ENCODE results near the gene ACLY. TPM values are rescaled to one million over a fixed set of nuclear protein-coding genes. Genes with fewer than 3 reads are reported as not detected.
"Not testable (repeated sequence)": the region's sequence is repeated elsewhere in the genome, so short reads cannot be mapped to it uniquely, and the experiment has no call there.

The ACLY gene
- total RNA-seq, 1 experiment from 2014 or later, result 184 TPM

- Histone ChIP-seq H4K20me1 (ENCODE audit: insufficient read depth) (no peaks in the 10 kb centered on the region), H3K4me3 (no peak overlapping the region), H3K27ac (no peak overlapping the region), H2AFZ (no peak overlapping the region), H3K27me3 (ENCODE audit: insufficient read depth, low read depth) (no peaks in the 10 kb centered on the region), H3K9me2 (ENCODE audit: insufficient read depth) (no peaks in the 10 kb centered on the region), H3K9me3 (ENCODE audit: insufficient read depth, low read depth) (no peaks in the 10 kb centered on the region), H3K36me3 (ENCODE audit: low read depth) (peaks cover 12% of the 10 kb centered on the region; the same call in 1 of the 2 replicates), H3K79me2 (ENCODE audit: low read depth) (no peaks in the 10 kb centered on the region), H3F3A (ENCODE audit: insufficient read depth, low read depth) (peaks cover 39% of the 10 kb centered on the region; the same call in 1 of the 2 replicates), H3K4me1 (replicated peaks; ENCODE audit: insufficient read depth) (no peaks in the 10 kb centered on the region), H3K4me2 (no peak overlapping the region)
- TF ChIP-seq EZH2 (IDR thresholded peaks at IDR 0.05; ENCODE audit: low read depth) (no peak), CTCF (conservative IDR thresholded peaks at IDR 0.05) (peak; percentile 56; the same call in 1 of the 2 replicates)
- intact Hi-C loops (cut with micrococcal nuclease; ENCODE audit: unreplicated experiment), result loop anchor here (5.0 kb wide), 1 partner anchor 148 kb away; no protein-coding TSS in a partner anchor
- no peak for DNase-seq
- POLR2A ChIA-PET (ENCODE audit: unreplicated experiment), result no interaction called here
- CTCF ChIA-PET, result interaction anchor here (0.6 kb wide), 1 partner anchor 46 kb away, joined by 3 read pairs; no protein-coding TSS in a partner anchor
- no TSS peak for BruUV-seq (replicated peaks)
Observed at GRCh38 chr17:41885733-41886132, 33.0 kb downstream of the ACLY start.

- peaks cover 30% of the 10 kb centered on the region; the same call in 1 of the 2 replicates for H3F3A ChIP-seq (ENCODE audit: insufficient read depth, low read depth)
- peaks cover 24% of the 10 kb centered on the region for H3K36me3 ChIP-seq (ENCODE audit: low read depth)
- H3K4me2 ChIP-seq, result no peak overlapping the region
- BruUV-seq (replicated peaks), result no TSS peak
- no peaks in the 10 kb centered on the region for H3K9me2 ChIP-seq (ENCODE audit: insufficient read depth)
- peaks cover 6% of the 10 kb centered on the region; the same call in 1 of the 2 replicates for H4K20me1 ChIP-seq (ENCODE audit: insufficient read depth)
- ChIA-PET POLR2A (ENCODE audit: unreplicated experiment) (no interaction called here), CTCF (no interaction called here)
- no peak overlapping the region for H3K27ac ChIP-seq
- H2AFZ ChIP-seq, result no peak overlapping the region
- no peaks in the 10 kb centered on the region for H3K79me2 ChIP-seq (ENCODE audit: low read depth)
- no peak for TF ChIP-seq EZH2 (IDR thresholded peaks at IDR 0.05; ENCODE audit: low read depth)
- TF ChIP-seq CTCF (conservative IDR thresholded peaks at IDR 0.05), result no peak
- H3K4me3 ChIP-seq, result no peak overlapping the region
- intact Hi-C loops (cut with micrococcal nuclease; ENCODE audit: unreplicated experiment), result no loop called here
- H3K4me1 ChIP-seq (replicated peaks; ENCODE audit: insufficient read depth), result no peaks in the 10 kb centered on the region
- no peaks in the 10 kb centered on the region for H3K27me3 ChIP-seq (ENCODE audit: insufficient read depth, low read depth)
- H3K9me3 ChIP-seq (ENCODE audit: insufficient read depth, low read depth), result no peaks in the 10 kb centered on the region
- no peak for DNase-seq
Observed at GRCh38 chr17:41882756-41883155, 36.0 kb downstream of the ACLY start.

GRCh38 chr17:41880130-41880529, 38.6 kb downstream of the ACLY start:
- Histone ChIP-seq H3F3A (ENCODE audit: insufficient read depth, low read depth) (peaks cover 19% of the 10 kb centered on the region; the same call in 1 of the 2 replicates), H3K79me2 (ENCODE audit: low read depth) (no peaks in the 10 kb centered on the region), H2AFZ (no peak overlapping the region), H3K4me3 (no peak overlapping the region), H3K27ac (no peak overlapping the region), H3K36me3 (ENCODE audit: low read depth) (peaks cover 26% of the 10 kb centered on the region), H3K4me1 (replicated peaks; ENCODE audit: insufficient read depth) (no peaks in the 10 kb centered on the region), H3K27me3 (ENCODE audit: insufficient read depth, low read depth) (no peaks in the 10 kb centered on the region), H3K4me2 (no peak overlapping the region), H4K20me1 (ENCODE audit: insufficient read depth) (peaks cover 6% of the 10 kb centered on the region; the same call in 1 of the 2 replicates), H3K9me3 (ENCODE audit: insufficient read depth, low read depth) (no peaks in the 10 kb centered on the region), H3K9me2 (ENCODE audit: insufficient read depth) (no peaks in the 10 kb centered on the region)
- no peak for DNase-seq
- TF ChIP-seq EZH2 (IDR thresholded peaks at IDR 0.05; ENCODE audit: low read depth), result no peak
- no peak for TF ChIP-seq CTCF (conservative IDR thresholded peaks at IDR 0.05)
- CTCF ChIA-PET, result no interaction called here
- BruUV-seq (replicated peaks), result no TSS peak
- POLR2A ChIA-PET (ENCODE audit: unreplicated experiment), result no interaction called here
- intact Hi-C loops (cut with micrococcal nuclease; ENCODE audit: unreplicated experiment), result no loop called here

- H3K9me2 ChIP-seq (ENCODE audit: insufficient read depth); H3K4me1 ChIP-seq (replicated peaks; ENCODE audit: insufficient read depth); H3K27ac ChIP-seq; H2AFZ ChIP-seq; intact Hi-C loops (cut with micrococcal nuclease; ENCODE audit: unreplicated experiment); H3K9me3 ChIP-seq (ENCODE audit: insufficient read depth, low read depth); H3K79me2 ChIP-seq (ENCODE audit: low read depth); H3K27me3 ChIP-seq (ENCODE audit: insufficient read depth, low read depth); H3K4me2 ChIP-seq; POLR2A ChIA-PET (ENCODE audit: unreplicated experiment); H3K4me3 ChIP-seq; DNase-seq; H4K20me1 ChIP-seq (ENCODE audit: insufficient read depth); BruUV-seq (replicated peaks): not testable (repeated sequence)
- CTCF ChIA-PET, result interaction anchor here (0.7 kb wide), 1 partner anchor 85 kb away, joined by 7 read pairs; no protein-coding TSS in a partner anchor
- Histone ChIP-seq H3K36me3 (ENCODE audit: low read depth) (peaks cover 21% of the 10 kb centered on the region), H3F3A (ENCODE audit: insufficient read depth, low read depth) (peaks cover 18% of the 10 kb centered on the region; the same call in 1 of the 2 replicates)
Observed at GRCh38 chr17:41874293-41874670, 44.5 kb downstream of the ACLY start.

All from PC-9 (cell line).